SK-N-SH treated with all-trans-retinoic acid at 6 μM for 48 hours (cell line): ENCODE data around the gene CRHR1.

ENCODE experiments used
- ATAC-seq: fragments of 200-7000 bp; cut with Tn5 transposase; 3 replicates; pipeline ENCODE4 v1.9.1; 2020; ENCODE audit warnings: mild to moderate bottlenecking, moderate library complexity
- ARNTL ChIP-seq: fragments of 450-650 bp; formaldehyde crosslinking; IDR thresholded peaks from 2 replicates; pipeline ENCODE4 v1.5.0; 2020; ENCODE audit warnings: low read depth, mild to moderate bottlenecking, moderate library complexity, borderline replicate concordance
- BACH2 ChIP-seq: fragments of 250-450 bp; sonication (Bioruptor Pico); IDR thresholded peaks from 2 replicates; pipeline ENCODE4 v1.9.0; 2021; ENCODE audit warnings: mild to moderate bottlenecking, borderline replicate concordance
- CREB5 ChIP-seq: fragments of 250-450 bp; sonication (Bioruptor Pico); IDR thresholded peaks from 2 replicates; pipeline ENCODE4 v1.5.1; 2020; ENCODE audit warnings: low read depth, mild to moderate bottlenecking, moderate library complexity
- CSDC2 ChIP-seq: fragments of 250-450 bp; sonication (Bioruptor Pico); IDR thresholded peaks from 2 replicates; pipeline ENCODE4 v1.5.0; 2020; ENCODE audit warnings: mild to moderate bottlenecking, moderate library complexity
- ESRRG ChIP-seq: fragments of 250-450 bp; sonication (Bioruptor Pico); IDR thresholded peaks from 2 replicates; pipeline ENCODE4 v1.6.1; 2021; ENCODE audit warnings: mild to moderate bottlenecking
- GLIS3 ChIP-seq: fragments of 250-450 bp; sonication (Bioruptor Pico); IDR thresholded peaks from 2 replicates; pipeline ENCODE4 v1.5.0; 2020; ENCODE audit warnings: mild to moderate bottlenecking, moderate library complexity
- ISL1 ChIP-seq: fragments of 250-450 bp; sonication (Bioruptor Pico); IDR thresholded peaks from 2 replicates; pipeline ENCODE4 v2.1.2; 2022; ENCODE audit warnings: mild to moderate bottlenecking, moderate library complexity
- OSR1 ChIP-seq: fragments of 250-450 bp; sonication (Bioruptor Pico); IDR thresholded peaks from 2 replicates; pipeline ENCODE4 v1.8.0; 2022; ENCODE audit warnings: moderate library complexity, mild to moderate bottlenecking, inconsistent platforms
- PATZ1 ChIP-seq: fragments of 250-450 bp; sonication (Bioruptor Pico); IDR thresholded peaks from 2 replicates; pipeline ENCODE4 v1.8.0; 2020; ENCODE audit warnings: mild to moderate bottlenecking, moderate library complexity, borderline replicate concordance
- POU6F1 ChIP-seq: fragments of 250-450 bp; sonication (Bioruptor Pico); IDR thresholded peaks from 2 replicates; pipeline ENCODE4 v1.8.0; 2021; ENCODE audit warnings: low read depth, mild to moderate bottlenecking, moderate library complexity, borderline replicate concordance
- PPARA ChIP-seq: fragments of 250-450 bp; sonication (Bioruptor Pico); IDR thresholded peaks from 2 replicates; pipeline ENCODE4 v1.5.0; 2020; ENCODE audit warnings: mild to moderate bottlenecking, borderline replicate concordance
- RARB ChIP-seq: fragments of 250-450 bp; sonication (Bioruptor Pico); IDR thresholded peaks from 2 replicates; pipeline ENCODE4 v1.8.0; 2021; ENCODE audit warnings: mild to moderate bottlenecking, moderate library complexity
- TCF4 ChIP-seq: fragments of 250-450 bp; sonication (Bioruptor Pico); IDR thresholded peaks from 2 replicates; pipeline ENCODE4 v1.8.0; 2021; ENCODE audit warnings: mild to moderate bottlenecking, moderate library complexity, borderline replicate concordance
- TOX ChIP-seq: fragments of 250-450 bp; sonication (Bioruptor Pico); IDR thresholded peaks from 2 replicates; pipeline ENCODE4 v1.8.0; 2021; ENCODE audit warnings: mild to moderate bottlenecking, moderate library complexity, borderline replicate concordance
- TSHZ2 ChIP-seq: fragments of 250-450 bp; sonication (Bioruptor Pico); IDR thresholded peaks from 2 replicates; pipeline ENCODE4 v1.5.0; 2020; ENCODE audit warnings: mild to moderate bottlenecking, moderate library complexity
- ZC3H10 ChIP-seq: fragments of 250-450 bp; sonication (Bioruptor Pico); IDR thresholded peaks from 2 replicates; pipeline ENCODE4 v1.5.1; 2021; ENCODE audit warnings: mild to moderate bottlenecking, moderate library complexity
- ZFP3 ChIP-seq: fragments of 250-450 bp; sonication (Bioruptor Pico); IDR thresholded peaks from 2 replicates; pipeline ENCODE4 v1.5.0; 2020; ENCODE audit warnings: mild to moderate bottlenecking, moderate library complexity
- ZFP30 ChIP-seq: fragments of 450-650 bp; formaldehyde crosslinking; IDR thresholded peaks from 2 replicates; pipeline ENCODE4 v1.5.0; 2022; ENCODE audit warnings: mild to moderate bottlenecking, moderate library complexity
- ZNF565 ChIP-seq: fragments of 450-650 bp; formaldehyde crosslinking; conservative IDR thresholded peaks from 2 replicates; pipeline ENCODE4 v1.5.0; 2020; ENCODE audit warnings: low read depth, mild to moderate bottlenecking, moderate library complexity
- ZNF70 ChIP-seq: fragments of 450-650 bp; formaldehyde crosslinking; IDR thresholded peaks from 2 replicates; pipeline ENCODE4 v1.5.0; 2020; ENCODE audit warnings: mild to moderate bottlenecking, moderate library complexity
- ZNF8 ChIP-seq: fragments of 450-650 bp; formaldehyde crosslinking; IDR thresholded peaks from 2 replicates; pipeline ENCODE4 v1.5.0; 2020; ENCODE audit warnings: mild to moderate bottlenecking, moderate library complexity

CRHR1 gene

GRCh38 chr17:45863857-45864654 is 79.9 kb downstream of the CRHR1 start:
- ATAC-seq, result no peak
- TF ChIP-seq ZC3H10 (no peak), ZNF70 (CRISPR knock-in tag) (no peak), ZNF8 (CRISPR knock-in tag) (no peak), ZNF565 (CRISPR knock-in tag) (no peak), CSDC2 (CRISPR knock-in tag) (no peak), TSHZ2 (CRISPR knock-in tag) (no peak), OSR1 (CRISPR knock-in tag) (no peak), BACH2 (CRISPR knock-in tag) (no peak), TOX (no peak), ZFP3 (CRISPR knock-in tag) (no peak), RARB (CRISPR knock-in tag) (no peak), ISL1 (CRISPR knock-in tag) (no peak), ARNTL (CRISPR knock-in tag) (no peak), ZFP30 (CRISPR knock-in tag) (no peak)

GRCh38 chr17:45867171-45867570 is 83.1 kb downstream of the CRHR1 start:
- no peak for ATAC-seq
- TF ChIP-seq CREB5 (CRISPR knock-in tag) (no peak), RARB (CRISPR knock-in tag) (no peak), BACH2 (CRISPR knock-in tag) (no peak), ESRRG (CRISPR knock-in tag) (no peak), PATZ1 (CRISPR knock-in tag) (no peak), TOX (no peak)
- TF ChIP-seq, all 23 proteins: peak for 0

- ATAC-seq, result no peak
- TF ChIP-seq CSDC2 (CRISPR knock-in tag), result no peak
- TF ChIP-seq GLIS3 (CRISPR knock-in tag), result no peak
- no peak for TF ChIP-seq RARB (CRISPR knock-in tag)
- no peak for TF ChIP-seq CREB5 (CRISPR knock-in tag)
- no peak for TF ChIP-seq PPARA (CRISPR knock-in tag)
- TF ChIP-seq ZNF8 (CRISPR knock-in tag), result no peak
- no peak for TF ChIP-seq ZFP3 (CRISPR knock-in tag)
- no peak for TF ChIP-seq BACH2 (CRISPR knock-in tag)
- TF ChIP-seq TCF4 (CRISPR knock-in tag), result no peak
- TF ChIP-seq TOX, result no peak
- no peak for TF ChIP-seq ZFP30 (CRISPR knock-in tag)
- no peak for TF ChIP-seq POU6F1 (CRISPR knock-in tag)
- no peak for TF ChIP-seq ZNF565 (CRISPR knock-in tag)
- no peak for TF ChIP-seq OSR1 (CRISPR knock-in tag)
- no peak for TF ChIP-seq PATZ1 (CRISPR knock-in tag)
- TF ChIP-seq ZC3H10, result no peak
- no peak for TF ChIP-seq TSHZ2 (CRISPR knock-in tag)
- no peak for TF ChIP-seq ZNF70 (CRISPR knock-in tag)
- no peak for TF ChIP-seq ARNTL (CRISPR knock-in tag)
Measured at GRCh38 chr17:45867702-45868101, 83.6 kb downstream of the CRHR1 start.
